Uterus (tissue), 2 donors: ENCODE measurements around the gene ERVH48-1.
"Not testable (repeated sequence)": the region's sequence is repeated elsewhere in the genome, so short reads cannot be mapped to it uniquely, and the experiment has no call there.

Experiments
- POLR2A ChIP-seq, 2 donors: fragments of 450-650 bp; IDR thresholded peaks; one replicate each; pipeline ENCODE4 v1.6.1; 2016; ENCODE audit warnings: antibody characterized with exemption in 2 of 2, mild to moderate bottlenecking in 1 of 2, moderate library complexity in 1 of 2
- TF ChIP-seq, protein P1 (sequence below), 4 experiments: fragments of 200-600 bp in 2 of 4; fragments of 450-650 bp in 2 of 4; sonication (generic) in 2 of 4; IDR thresholded peaks; one replicate each; pipeline ENCODE4 v1.5.1; 2016 to 2019; ENCODE audit warnings: antibody characterized with exemption in 4 of 4, mild to moderate bottlenecking in 2 of 4, moderate library complexity in 1 of 4

GRCh38 chr21:42933137-42933970, 7.9 kb upstream of the ERVH48-1 start:
- TF ChIP-seq, protein P1, sequence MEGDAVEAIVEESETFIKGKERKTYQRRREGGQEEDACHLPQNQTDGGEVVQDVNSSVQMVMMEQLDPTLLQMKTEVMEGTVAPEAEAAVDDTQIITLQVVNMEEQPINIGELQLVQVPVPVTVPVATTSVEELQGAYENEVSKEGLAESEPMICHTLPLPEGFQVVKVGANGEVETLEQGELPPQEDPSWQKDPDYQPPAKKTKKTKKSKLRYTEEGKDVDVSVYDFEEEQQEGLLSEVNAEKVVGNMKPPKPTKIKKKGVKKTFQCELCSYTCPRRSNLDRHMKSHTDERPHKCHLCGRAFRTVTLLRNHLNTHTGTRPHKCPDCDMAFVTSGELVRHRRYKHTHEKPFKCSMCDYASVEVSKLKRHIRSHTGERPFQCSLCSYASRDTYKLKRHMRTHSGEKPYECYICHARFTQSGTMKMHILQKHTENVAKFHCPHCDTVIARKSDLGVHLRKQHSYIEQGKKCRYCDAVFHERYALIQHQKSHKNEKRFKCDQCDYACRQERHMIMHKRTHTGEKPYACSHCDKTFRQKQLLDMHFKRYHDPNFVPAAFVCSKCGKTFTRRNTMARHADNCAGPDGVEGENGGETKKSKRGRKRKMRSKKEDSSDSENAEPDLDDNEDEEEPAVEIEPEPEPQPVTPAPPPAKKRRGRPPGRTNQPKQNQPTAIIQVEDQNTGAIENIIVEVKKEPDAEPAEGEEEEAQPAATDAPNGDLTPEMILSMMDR (IDR thresholded peaks at IDR 0.05), result not testable (repeated sequence)
- not testable (repeated sequence) for TF ChIP-seq POLR2A (IDR thresholded peaks at IDR 0.05)
